WI38 (cell line): ENCODE results near the gene ATP2C1.

Experiments
- H3K4me3 ChIP-seq: 2 replicates; pipeline ENCODE4 v1.5.1; 2011; ENCODE audit warnings: low read depth, mild to moderate bottlenecking, control low read depth, low read length
- CTCF ChIP-seq: IDR thresholded peaks from 2 replicates; pipeline ENCODE4 v1.5.1; 2012; ENCODE audit warnings: low read depth, mild to moderate bottlenecking, control low read depth, low read length

ATP2C1 gene

GRCh38 chr3:130906374-130906995 is 12.6 kb downstream of the ATP2C1 start:
- no peak for TF ChIP-seq CTCF
- no peak overlapping the region for H3K4me3 ChIP-seq

- TF ChIP-seq CTCF, result no peak
- H3K4me3 ChIP-seq, result no peak overlapping the region
Observed at GRCh38 chr3:130907500-130907899, 13.6 kb downstream of the ATP2C1 start.

- no peak for TF ChIP-seq CTCF
- H3K4me3 ChIP-seq, result no peak overlapping the region
Observed at GRCh38 chr3:130907966-130908365, 14.1 kb downstream of the ATP2C1 start.

GRCh38 chr3:130915567-130916292 is 21.8 kb downstream of the ATP2C1 start:
- TF ChIP-seq CTCF, result no peak
- H3K4me3 ChIP-seq, result no peak overlapping the region

GRCh38 chr3:130916507-130917167 is 22.8 kb downstream of the ATP2C1 start:
- no peak for TF ChIP-seq CTCF
- H3K4me3 ChIP-seq, result no peak overlapping the region

GRCh38 chr3:130918328-130918727 is 24.4 kb downstream of the ATP2C1 start:
- no peak overlapping the region for H3K4me3 ChIP-seq
- TF ChIP-seq CTCF, result no peak

GRCh38 chr3:130925628-130926027 is 31.7 kb downstream of the ATP2C1 start:
- H3K4me3 ChIP-seq, result no peak overlapping the region

More at GRCh38 chr3:130925628-130926027, 31.7 kb downstream of the ATP2C1 start:
- no peak for TF ChIP-seq CTCF
